HepG2 (cell line): ENCODE results near the gene SNRPD3. TPM values are rescaled to one million over a fixed set of nuclear protein-coding genes. Genes with fewer than 3 reads are reported as not detected.

ENCODE experiments used
- HMG20A ChIP-seq: IDR thresholded peaks from 2 replicates; pipeline ENCODE4 v1.6.1; 2016; ENCODE audit warnings: borderline replicate concordance
- KAT7 ChIP-seq: IDR thresholded peaks from 2 replicates; pipeline ENCODE4 v1.6.1; 2018; ENCODE audit warnings: borderline replicate concordance, missing compliant biosample characterization
- MIER3 ChIP-seq: IDR thresholded peaks from 2 replicates; pipeline ENCODE4 v1.6.1; 2016; ENCODE audit warnings: missing compliant biosample characterization, borderline replicate concordance
- NR2F6 ChIP-seq, 2 experiments: IDR thresholded peaks; 2 replicates each; pipeline ENCODE4 v1.6.1; 2016; ENCODE audit warnings: antibody characterized with exemption in 1 of 2, mild to moderate bottlenecking in 1 of 2
- SRSF1 ChIP-seq: fragments of 200-400 bp; formaldehyde crosslinking; optimal IDR thresholded peaks from 2 replicates; pipeline ENCODE3; 2017; ENCODE audit warnings: mild to moderate bottlenecking, low read depth, low read length, moderate library complexity
- TCF7L2 ChIP-seq: IDR thresholded peaks from 2 replicates; pipeline ENCODE4 v1.6.1; 2011; ENCODE audit warnings: mild to moderate bottlenecking, low read depth, low read length, moderate library complexity
- TRIM24 ChIP-seq: sonication (generic); formaldehyde crosslinking; IDR thresholded peaks from 2 replicates; pipeline ENCODE4 v1.8.0; 2022; ENCODE audit warnings: mild to moderate bottlenecking, missing genetic modification reagents
- YY1 ChIP-seq: IDR thresholded peaks from 2 replicates; pipeline ENCODE4 v1.6.1; 2011; ENCODE audit warnings: low read length, low read depth, moderate library complexity, mild to moderate bottlenecking; ENCODE audit not compliant: insufficient read depth, insufficient replicate concordance
- ZBTB4 ChIP-seq: sonication (generic); formaldehyde crosslinking; IDR thresholded peaks from 2 replicates; pipeline ENCODE4 v1.4.0; 2020; ENCODE audit warnings: missing genetic modification reagents, mild to moderate bottlenecking, borderline replicate concordance
- ZFP62 ChIP-seq: sonication (generic); formaldehyde crosslinking; IDR thresholded peaks from 2 replicates; pipeline ENCODE4 v1.4.0; 2020; ENCODE audit warnings: missing genetic modification reagents
- ZNF17 ChIP-seq: sonication (generic); formaldehyde crosslinking; IDR thresholded peaks from 2 replicates; pipeline ENCODE4 v1.5.0; 2020; ENCODE audit warnings: mild to moderate bottlenecking, missing genetic modification reagents
- ZNF263 ChIP-seq: sonication (generic); formaldehyde crosslinking; IDR thresholded peaks from 2 replicates; pipeline ENCODE4 v1.4.0; 2020; ENCODE audit warnings: missing genetic modification reagents
- ZNF326 ChIP-seq: sonication (generic); formaldehyde crosslinking; IDR thresholded peaks from 2 replicates; pipeline ENCODE4 v1.4.0; 2020; ENCODE audit warnings: missing genetic modification reagents, borderline replicate concordance
- ZNF687 ChIP-seq: sonication (generic); formaldehyde crosslinking; IDR thresholded peaks from 2 replicates; pipeline ENCODE4 v1.5.1; 2020; ENCODE audit warnings: mild to moderate bottlenecking, missing genetic modification reagents, moderate library complexity
- ZZZ3 ChIP-seq: sonication (generic); formaldehyde crosslinking; IDR thresholded peaks from 2 replicates; pipeline ENCODE4 v1.4.0; 2020; ENCODE audit warnings: missing genetic modification reagents, mild to moderate bottlenecking, borderline replicate concordance
- polyA plus RNA-seq, 8 experiments: library from polyadenylated mRNA; depleted of rRNA in 3 of 8; stranded (reverse) in 7 of 8; unstranded in 1 of 8; fragments of >200 nt; fragmentation: Illumina TruSeq in 4 of 8; extraction: Trizol in 4 of 8; gene quantifications; 2 replicates each; pipeline versions ENCODE4 v1.2.1 to v1.2.3, GENCODE V29; 2011 to 2016; ENCODE audit warnings: low read depth in 4 of 8, missing spikeins in 1 of 8, mixed read lengths in 1 of 8; ENCODE audit not compliant: insufficient read depth in 1 of 8
- total RNA-seq, 5 experiments: library from RNA; depleted of rRNA; stranded (reverse); fragments of >200 nt; fragmentation: Illumina TruSeq; extraction: Trizol; gene quantifications; 2 replicates each; pipeline ENCODE4 v1.2.3, GENCODE V29; 2016; ENCODE audit warnings: low read depth in 1 of 5
- TF ChIP-seq, protein P1 (sequence below): fragments of 450-650 bp; IDR thresholded peaks from 2 replicates; pipeline ENCODE4 v1.6.1; 2016
- TF ChIP-seq, protein P2 (sequence below): IDR thresholded peaks from 2 replicates; pipeline ENCODE4 v1.6.1; 2016; ENCODE audit warnings: missing compliant biosample characterization, missing genetic modification reagents, borderline replicate concordance
- TF ChIP-seq, protein P3 (sequence below): sonication (generic); formaldehyde crosslinking; IDR thresholded peaks from 2 replicates; pipeline ENCODE4 v1.5.0; 2020; ENCODE audit warnings: missing genetic modification reagents, mild to moderate bottlenecking, borderline replicate concordance

The SNRPD3 gene
- total and polyA plus RNA-seq, 2 of the 13 experiments (the other 11 are each of a cell fraction or from before 2014, with no cell fraction given): 110 to 209 TPM

- no peak for TF ChIP-seq ZBTB4
- no peak for TF ChIP-seq SRSF1
- TF ChIP-seq, protein P1, sequence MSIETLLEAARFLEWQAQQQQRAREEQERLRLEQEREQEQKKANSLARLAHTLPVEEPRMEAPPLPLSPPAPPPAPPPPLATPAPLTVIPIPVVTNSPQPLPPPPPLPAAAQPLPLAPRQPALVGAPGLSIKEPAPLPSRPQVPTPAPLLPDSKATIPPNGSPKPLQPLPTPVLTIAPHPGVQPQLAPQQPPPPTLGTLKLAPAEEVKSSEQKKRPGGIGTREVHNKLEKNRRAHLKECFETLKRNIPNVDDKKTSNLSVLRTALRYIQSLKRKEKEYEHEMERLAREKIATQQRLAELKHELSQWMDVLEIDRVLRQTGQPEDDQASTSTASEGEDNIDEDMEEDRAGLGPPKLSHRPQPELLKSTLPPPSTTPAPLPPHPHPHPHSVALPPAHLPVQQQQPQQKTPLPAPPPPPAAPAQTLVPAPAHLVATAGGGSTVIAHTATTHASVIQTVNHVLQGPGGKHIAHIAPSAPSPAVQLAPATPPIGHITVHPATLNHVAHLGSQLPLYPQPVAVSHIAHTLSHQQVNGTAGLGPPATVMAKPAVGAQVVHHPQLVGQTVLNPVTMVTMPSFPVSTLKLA: no peak
- TF ChIP-seq ZZZ3: no peak
- no peak for TF ChIP-seq ZFP62 (CRISPR knock-in tag)
- TF ChIP-seq, protein P2, sequence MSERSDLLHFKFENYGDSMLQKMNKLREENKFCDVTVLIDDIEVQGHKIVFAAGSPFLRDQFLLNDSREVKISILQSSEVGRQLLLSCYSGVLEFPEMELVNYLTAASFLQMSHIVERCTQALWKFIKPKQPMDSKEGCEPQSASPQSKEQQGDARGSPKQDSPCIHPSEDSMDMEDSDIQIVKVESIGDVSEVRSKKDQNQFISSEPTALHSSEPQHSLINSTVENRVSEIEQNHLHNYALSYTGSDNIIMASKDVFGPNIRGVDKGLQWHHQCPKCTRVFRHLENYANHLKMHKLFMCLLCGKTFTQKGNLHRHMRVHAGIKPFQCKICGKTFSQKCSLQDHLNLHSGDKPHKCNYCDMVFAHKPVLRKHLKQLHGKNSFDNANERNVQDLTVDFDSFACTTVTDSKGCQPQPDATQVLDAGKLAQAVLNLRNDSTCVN (CRISPR knock-in tag): peak; percentile 91; the same call in 1 of the 2 replicates
- TF ChIP-seq MIER3: peak; percentile 93
- TF ChIP-seq NR2F6 (IDR thresholded peaks at IDR 0.05): peak; percentile 99
- peak; percentile 100 for TF ChIP-seq NR2F6 (CRISPR knock-in tag; IDR thresholded peaks at IDR 0.05)
- peak; percentile 73; the same call in 1 of the 2 replicates for TF ChIP-seq HMG20A (CRISPR knock-in tag)
- TF ChIP-seq, protein P3, sequence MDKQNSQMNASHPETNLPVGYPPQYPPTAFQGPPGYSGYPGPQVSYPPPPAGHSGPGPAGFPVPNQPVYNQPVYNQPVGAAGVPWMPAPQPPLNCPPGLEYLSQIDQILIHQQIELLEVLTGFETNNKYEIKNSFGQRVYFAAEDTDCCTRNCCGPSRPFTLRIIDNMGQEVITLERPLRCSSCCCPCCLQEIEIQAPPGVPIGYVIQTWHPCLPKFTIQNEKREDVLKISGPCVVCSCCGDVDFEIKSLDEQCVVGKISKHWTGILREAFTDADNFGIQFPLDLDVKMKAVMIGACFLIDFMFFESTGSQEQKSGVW (CRISPR knock-in tag): no peak
- no peak for TF ChIP-seq ZNF263 (CRISPR knock-in tag)
- TF ChIP-seq YY1: no peak
- TF ChIP-seq ZNF326 (CRISPR knock-in tag): no peak
- no peak for TF ChIP-seq TRIM24 (CRISPR knock-in tag)
- TF ChIP-seq ZNF17 (CRISPR knock-in tag): no peak
- TF ChIP-seq KAT7 (CRISPR knock-in tag): no peak
- TF ChIP-seq ZNF687 (CRISPR knock-in tag): peak; percentile 67
- no peak for TF ChIP-seq TCF7L2
Observed at GRCh38 chr22:24525416-24526037, 30.3 kb upstream of the SNRPD3 start (continued).
